ENCODE data around the gene KDM2B.

Gene KDM2B

DNA sequence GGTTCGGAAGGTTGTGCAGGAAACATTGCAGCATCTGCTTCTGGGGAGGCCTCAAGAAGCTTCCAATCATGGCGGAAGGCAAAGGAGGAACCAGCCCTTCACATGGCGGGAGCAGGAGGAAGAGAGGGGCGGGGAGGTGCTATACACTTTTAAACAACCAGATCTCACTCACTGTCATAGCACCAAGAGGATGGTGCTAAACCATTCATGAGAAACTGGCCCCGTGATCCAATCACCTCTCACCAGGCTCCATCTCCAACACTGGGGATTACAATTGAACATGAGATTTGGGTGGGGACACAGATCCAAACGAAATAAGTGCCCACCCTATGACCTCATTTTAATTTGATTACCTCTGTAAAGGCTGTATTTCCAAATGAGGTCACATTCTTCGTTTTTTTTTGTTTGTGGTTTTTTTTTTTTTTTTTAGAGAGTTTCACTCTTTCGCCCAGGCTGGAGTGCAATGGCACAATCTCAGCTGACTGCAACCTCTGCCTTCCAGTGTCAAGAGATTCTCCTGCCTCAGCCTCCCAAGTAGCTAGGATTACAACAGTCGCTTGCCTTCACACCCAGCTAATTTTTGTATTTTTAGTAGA is 34.1 kb upstream of the KDM2B start:
- peaks cover 0 to 6% (median 0%) of the 10 kb centered on the region in 11 experiments; a peak in 4 of 22 replicates for H3K9me3 ChIP-seq (replicated peaks in 1 of 11)
- no peaks in the 10 kb centered on the region for H3K36me3 ChIP-seq
- H3K4me2 ChIP-seq = peak overlapping the region in 2 of 11 experiments; percentile 12 to 13; a peak in 4 of 22 replicates
- peaks cover 2 to 34% (median 20%) of the 10 kb centered on the region in 10 experiments for H3K4me1 ChIP-seq
- H3K27ac ChIP-seq = no peak overlapping the region
- no peaks in the 10 kb centered on the region for H4K20me1 ChIP-seq
- no peaks in the 10 kb centered on the region for H3K27me3 ChIP-seq
- no peak overlapping the region for H3K4me3 ChIP-seq
- no peak overlapping the region for H3K9ac ChIP-seq
- no peak; a peak in 1 of 22 replicates for TF ChIP-seq Cebpa-rat (IDR thresholded peaks at IDR 0.05)

DNA sequence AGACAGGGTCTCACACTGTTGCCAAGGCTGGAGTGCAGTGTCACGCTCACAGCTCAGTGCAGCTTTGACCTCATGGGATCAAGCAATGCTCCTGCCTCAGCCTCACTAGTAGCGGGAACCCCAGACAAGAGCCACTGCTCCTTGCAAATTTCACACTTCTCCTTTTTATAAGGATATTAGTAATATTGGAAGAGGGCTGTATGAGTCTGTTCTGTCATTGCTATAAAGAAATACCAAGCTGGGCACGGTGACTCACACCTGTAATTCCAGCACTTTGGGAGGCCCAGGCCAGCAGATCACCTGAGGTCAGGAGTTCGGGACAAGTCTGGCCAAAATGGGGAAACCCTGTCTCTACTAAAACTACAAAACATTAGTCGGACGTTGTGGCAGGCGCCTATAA is 32.6 kb upstream of the KDM2B start:
- peak overlapping the region in 3 of 11 experiments; percentile 3 to 62 (median 45); a peak in 4 of 22 replicates for H3K4me2 ChIP-seq
- H3K27ac ChIP-seq = no peak overlapping the region
- H3K36me3 ChIP-seq = no peaks in the 10 kb centered on the region
- H4K20me1 ChIP-seq = no peaks in the 10 kb centered on the region
- H3K4me3 ChIP-seq = no peak overlapping the region
- TF ChIP-seq Cebpa-rat (IDR thresholded peaks at IDR 0.05) = no peak
- H3K9ac ChIP-seq = no peak overlapping the region
- H3K4me1 ChIP-seq = peaks cover 0 to 27% (median 10%) of the 10 kb centered on the region in 10 experiments; a peak in 14 of 20 replicates
- peaks cover 0 to 6% (median 0%) of the 10 kb centered on the region in 11 experiments; a peak in 4 of 22 replicates for H3K9me3 ChIP-seq (replicated peaks in 1 of 11)
- no peaks in the 10 kb centered on the region for H3K27me3 ChIP-seq

DNA sequence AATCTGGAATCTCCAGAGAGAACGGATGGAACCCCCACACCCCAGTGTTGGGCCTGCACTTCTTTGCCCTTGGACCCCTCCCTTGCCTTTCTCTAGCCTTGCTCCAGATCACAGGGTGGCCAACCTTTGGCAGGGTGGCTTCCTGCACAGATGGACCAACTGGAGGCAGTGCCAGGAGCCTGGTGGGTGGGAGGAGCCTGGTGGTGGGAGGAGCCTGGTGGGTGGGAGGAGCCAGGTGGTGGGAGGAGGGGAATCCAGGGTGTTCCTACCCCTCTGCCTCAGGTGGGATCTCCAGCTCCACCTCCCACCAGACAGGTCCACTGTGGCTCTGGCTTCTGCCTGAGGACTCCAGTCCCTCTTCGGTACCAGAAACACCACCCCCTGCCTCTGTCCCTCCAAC is 30.5 kb upstream of the KDM2B start:
- Histone ChIP-seq H3K4me2 (no peak overlapping the region), H3K27me3 (no peaks in the 10 kb centered on the region), H3K4me3 (no peak overlapping the region), H3K4me1 (peaks cover 0 to 23% (median 7%) of the 10 kb centered on the region in 10 experiments; a peak in 12 of 20 replicates), H4K20me1 (no peaks in the 10 kb centered on the region), H3K36me3 (no peaks in the 10 kb centered on the region), H3K9ac (no peak overlapping the region), H3K9me3 (replicated peaks in 1 of 11) (peaks cover 0 to 6% (median 0%) of the 10 kb centered on the region in 11 experiments; a peak in 4 of 22 replicates), H3K27ac (no peak overlapping the region)
- no peak for TF ChIP-seq Cebpa-rat (IDR thresholded peaks at IDR 0.05)

DNA sequence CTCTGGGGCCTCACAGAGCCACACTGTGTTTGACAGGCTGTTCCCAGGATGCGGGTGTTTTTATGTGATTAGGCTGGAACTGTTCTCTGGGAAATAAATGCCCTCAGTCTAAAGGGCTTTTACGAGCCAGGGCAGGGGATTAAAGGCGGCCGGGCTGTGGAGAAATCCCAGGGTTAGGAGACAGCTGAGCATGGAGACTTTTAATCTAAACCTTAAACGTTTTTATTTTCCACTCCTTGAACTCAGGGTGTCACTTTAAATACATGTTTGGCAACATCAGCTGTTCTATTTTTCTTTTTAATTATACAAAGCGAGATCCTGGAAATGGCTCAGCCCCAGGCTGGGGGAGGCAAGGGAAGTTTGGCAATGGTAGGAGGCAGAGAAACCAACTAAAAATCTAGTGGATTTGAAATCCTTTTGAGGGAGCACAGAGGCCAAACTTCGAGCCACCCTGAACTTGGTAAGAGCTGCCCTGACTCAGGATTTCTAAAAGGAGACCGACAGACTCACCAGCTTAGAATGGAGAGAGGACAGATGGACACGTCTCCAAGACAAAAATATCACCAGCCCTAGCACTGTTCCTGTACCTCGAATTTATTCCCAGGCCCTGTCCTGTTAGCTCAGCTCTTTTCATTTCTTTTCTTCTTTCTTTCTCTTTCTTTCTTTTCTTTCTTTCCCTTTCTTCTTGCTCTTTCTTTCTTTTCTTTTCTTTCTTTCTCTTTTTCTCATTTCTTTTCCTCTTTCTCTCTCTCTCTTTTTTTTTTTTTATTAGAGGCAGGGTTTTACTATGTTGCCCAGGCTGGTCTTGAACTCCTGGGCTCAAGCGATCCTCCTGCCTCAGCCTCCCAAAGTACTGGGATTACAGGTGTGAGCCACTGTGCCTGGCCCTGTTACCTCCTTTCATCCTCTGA is 29.7 kb upstream of the KDM2B start:
- H3K9ac ChIP-seq = peak overlapping the region in 4 of 11 experiments; percentile 9 to 33 (median 26); a peak in 2 of 22 replicates
- H3K4me2 ChIP-seq = no peak overlapping the region
- 0 out of 22 replicates have a peak overlapping the region, but pooled peaks of 1 of the 11 experiments have one; percentile 22 for H3K27ac ChIP-seq

DNA sequence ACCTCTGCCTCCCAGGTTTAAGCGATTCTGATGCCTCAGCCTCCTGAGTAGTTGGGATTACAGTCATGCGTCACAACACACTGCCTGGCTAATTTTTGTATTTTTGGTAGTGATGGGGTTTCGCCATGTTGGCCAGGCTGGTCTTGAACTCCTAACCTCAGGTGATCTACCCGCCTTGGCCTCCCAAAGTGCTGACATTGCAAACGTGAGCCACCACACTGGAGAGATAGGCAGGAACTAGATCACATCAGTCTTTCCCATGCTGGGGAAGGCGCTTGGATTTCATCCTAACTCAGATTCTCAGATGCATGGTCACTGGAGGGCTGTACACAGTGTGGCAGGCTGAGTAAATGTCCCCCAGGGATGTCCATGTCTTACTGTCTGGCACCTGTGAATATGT is 27.5 kb upstream of the KDM2B start:
- no peak overlapping the region for H3K4me2 ChIP-seq
- H3K4me1 ChIP-seq = peaks cover 0 to 4% (median 0%) of the 10 kb centered on the region in 10 experiments; a peak in 7 of 20 replicates
- H3K27ac ChIP-seq = no peak overlapping the region
- H3K36me3 ChIP-seq = no peaks in the 10 kb centered on the region
- no peak overlapping the region for H3K9ac ChIP-seq
- H3K4me3 ChIP-seq = no peak overlapping the region
- H3K27me3 ChIP-seq = no peaks in the 10 kb centered on the region
- H3K9me3 ChIP-seq (replicated peaks in 1 of 11) = no peaks in the 10 kb centered on the region
- TF ChIP-seq Cebpa-rat (IDR thresholded peaks at IDR 0.05) = no peak
- no peaks in the 10 kb centered on the region for H4K20me1 ChIP-seq

More for the DNA sequence above, 29.7 kb upstream of the KDM2B start:
- H3K36me3 ChIP-seq = no peaks in the 10 kb centered on the region
- H3K9me3 ChIP-seq (replicated peaks in 1 of 11) = peaks cover 0 to 6% (median 0%) of the 10 kb centered on the region in 11 experiments; a peak in 4 of 22 replicates
- no peak for TF ChIP-seq Cebpa-rat (IDR thresholded peaks at IDR 0.05)
- H4K20me1 ChIP-seq = no peaks in the 10 kb centered on the region
- no peak overlapping the region for H3K4me3 ChIP-seq
- no peaks in the 10 kb centered on the region for H3K27me3 ChIP-seq
- peaks cover 0 to 22% (median 5%) of the 10 kb centered on the region in 10 experiments; a peak in 11 of 20 replicates for H3K4me1 ChIP-seq

DNA sequence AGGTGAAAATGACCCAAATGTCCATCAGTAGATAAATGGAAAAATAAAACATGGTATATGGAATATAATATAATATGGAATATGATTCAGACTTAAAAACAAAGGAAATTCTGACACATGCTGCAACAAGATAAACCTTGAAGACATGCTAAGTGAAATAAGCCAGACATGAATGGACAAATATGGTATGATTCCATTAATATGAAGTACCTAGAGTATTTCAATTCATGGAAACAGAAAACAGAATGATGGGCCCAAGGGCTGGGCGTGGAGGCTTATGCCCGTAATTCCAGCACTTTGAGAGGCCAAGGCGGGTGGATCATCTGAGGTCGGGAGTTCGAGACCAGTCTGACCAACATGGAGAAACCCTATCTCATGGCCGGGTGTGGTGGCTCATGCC is 22.8 kb upstream of the KDM2B start:
- Histone ChIP-seq H3K4me3 (no peak overlapping the region), H3K27ac (no peak overlapping the region), H3K4me2 (no peak overlapping the region), H3K9ac (no peak overlapping the region), H3K36me3 (no peaks in the 10 kb centered on the region), H3K4me1 (peaks cover 0 to 17% (median 11%) of the 10 kb centered on the region in 10 experiments; a peak in 14 of 20 replicates), H3K9me3 (replicated peaks in 1 of 11) (no peaks in the 10 kb centered on the region), H4K20me1 (no peaks in the 10 kb centered on the region), H3K27me3 (no peaks in the 10 kb centered on the region)
- no peak for TF ChIP-seq Cebpa-rat (IDR thresholded peaks at IDR 0.05)

DNA sequence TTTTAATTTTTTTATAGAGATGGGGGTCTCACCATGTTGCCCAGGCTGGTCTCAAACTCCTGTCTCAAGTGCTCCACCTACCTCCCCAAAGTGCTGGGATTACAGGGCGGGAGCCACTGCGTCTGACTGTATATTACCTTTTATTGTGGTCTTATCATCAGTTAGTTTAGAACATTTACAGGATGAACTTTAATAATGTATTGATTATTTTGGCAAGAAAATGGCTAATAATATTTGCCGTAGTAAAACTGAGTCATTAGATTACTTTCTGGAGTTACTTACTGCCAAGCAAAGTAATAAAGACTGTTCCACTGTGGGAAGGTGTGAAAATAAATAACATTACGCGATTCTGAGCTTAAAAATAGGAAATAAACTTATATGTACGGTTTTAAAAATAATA is 21.9 kb upstream of the KDM2B start:
- TF ChIP-seq Cebpa-rat (IDR thresholded peaks at IDR 0.05) = no peak
- Histone ChIP-seq H3K27me3 (no peaks in the 10 kb centered on the region), H3K4me2 (peak overlapping the region in 6 of 11 experiments; percentile 4 to 25 (median 18); a peak in 6 of 22 replicates)

DNA sequence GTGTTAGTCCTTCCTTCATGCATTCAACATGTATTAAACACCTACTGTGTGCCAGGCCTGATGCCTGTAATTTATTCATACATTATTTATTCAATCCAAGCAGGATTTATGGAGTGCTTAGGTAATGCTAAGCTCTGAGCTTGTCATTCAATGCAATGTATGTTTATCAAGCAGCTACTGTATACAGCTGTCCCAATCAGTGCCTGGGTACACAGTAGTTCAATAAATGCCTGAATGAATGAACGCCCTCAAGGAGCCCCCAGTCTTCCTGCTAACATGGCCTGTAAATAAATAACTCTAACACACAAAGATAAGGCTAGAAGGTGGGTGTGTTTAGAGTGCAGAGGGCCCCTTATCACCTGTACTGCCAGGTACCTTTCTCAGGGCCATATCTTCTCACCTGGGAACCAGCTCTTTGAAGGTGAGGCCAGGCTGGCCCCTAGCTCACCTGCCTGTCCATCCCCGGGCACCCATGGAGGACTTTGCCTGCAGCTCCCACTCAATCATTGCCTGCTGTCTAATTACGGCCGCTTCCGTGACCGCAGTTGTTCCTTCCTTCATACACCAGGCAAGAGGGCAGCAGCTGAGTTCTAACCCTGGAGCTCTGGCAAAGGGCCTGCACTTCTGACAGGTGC is 20.0 kb upstream of the KDM2B start:
- H3K4me3 ChIP-seq = no peak overlapping the region
- no peak for TF ChIP-seq Cebpa-rat (IDR thresholded peaks at IDR 0.05)
- no peaks in the 10 kb centered on the region for H4K20me1 ChIP-seq
- H3K27ac ChIP-seq = no peak overlapping the region
- peak overlapping the region in 9 of 11 experiments; percentile 8 to 49 (median 15); a peak in 6 of 22 replicates for H3K4me2 ChIP-seq
- H3K36me3 ChIP-seq = peaks cover 0 to 4% (median 0%) of the 10 kb centered on the region in 11 experiments; a peak in 3 of 22 replicates
- no peaks in the 10 kb centered on the region for H3K9me3 ChIP-seq (replicated peaks in 1 of 11)
- no peaks in the 10 kb centered on the region for H3K27me3 ChIP-seq
- peaks cover 0 to 17% (median 11%) of the 10 kb centered on the region in 10 experiments; a peak in 14 of 20 replicates for H3K4me1 ChIP-seq
- no peak overlapping the region for H3K9ac ChIP-seq

More for the DNA sequence above, 21.9 kb upstream of the KDM2B start:
- Histone ChIP-seq H3K4me1 (peaks cover 0 to 17% (median 11%) of the 10 kb centered on the region in 10 experiments; a peak in 14 of 20 replicates), H3K9ac (no peak overlapping the region), H4K20me1 (no peaks in the 10 kb centered on the region), H3K27ac (no peak overlapping the region), H3K4me3 (no peak overlapping the region), H3K9me3 (replicated peaks in 1 of 11) (no peaks in the 10 kb centered on the region), H3K36me3 (no peaks in the 10 kb centered on the region)
